ENCODE data around the gene RTEL1.
A peak's percentile ranks its signal among the peaks of the same experiment; 100 is the strongest.

RTEL1 gene

DNA sequence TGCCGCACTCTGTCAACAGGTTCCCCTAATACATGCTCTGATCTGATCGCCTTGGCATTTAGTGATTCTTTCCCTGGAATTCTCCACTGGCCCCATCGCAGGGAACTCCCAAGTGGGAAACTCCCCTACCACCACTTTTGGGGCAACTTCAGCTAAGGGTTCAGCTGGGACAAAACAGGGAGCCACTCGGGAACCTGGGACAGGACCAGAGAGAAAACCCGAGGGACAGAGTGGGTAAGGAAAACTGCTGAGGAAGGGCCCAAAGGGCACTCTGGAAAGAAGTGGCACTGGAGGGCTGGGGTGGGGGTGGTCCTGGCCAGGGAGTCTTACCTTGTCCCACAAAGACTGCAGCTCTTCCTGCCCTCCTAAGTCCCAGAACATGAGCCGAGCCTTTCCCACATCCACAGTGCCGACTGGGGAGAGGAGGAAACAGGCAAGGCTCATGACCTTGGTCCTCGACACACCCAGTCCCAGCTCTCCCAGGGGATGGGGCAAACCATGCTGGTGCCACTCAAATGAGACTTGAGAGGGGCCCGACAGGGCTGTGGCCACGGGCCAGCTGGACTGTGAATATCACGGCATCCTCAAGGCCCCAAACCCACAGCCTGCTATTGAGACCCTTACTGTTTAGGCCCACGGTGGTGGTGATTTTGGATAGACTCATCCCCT, 48.0 kb downstream of the RTEL1 start:
- TF ChIP-seq, protein P1, sequence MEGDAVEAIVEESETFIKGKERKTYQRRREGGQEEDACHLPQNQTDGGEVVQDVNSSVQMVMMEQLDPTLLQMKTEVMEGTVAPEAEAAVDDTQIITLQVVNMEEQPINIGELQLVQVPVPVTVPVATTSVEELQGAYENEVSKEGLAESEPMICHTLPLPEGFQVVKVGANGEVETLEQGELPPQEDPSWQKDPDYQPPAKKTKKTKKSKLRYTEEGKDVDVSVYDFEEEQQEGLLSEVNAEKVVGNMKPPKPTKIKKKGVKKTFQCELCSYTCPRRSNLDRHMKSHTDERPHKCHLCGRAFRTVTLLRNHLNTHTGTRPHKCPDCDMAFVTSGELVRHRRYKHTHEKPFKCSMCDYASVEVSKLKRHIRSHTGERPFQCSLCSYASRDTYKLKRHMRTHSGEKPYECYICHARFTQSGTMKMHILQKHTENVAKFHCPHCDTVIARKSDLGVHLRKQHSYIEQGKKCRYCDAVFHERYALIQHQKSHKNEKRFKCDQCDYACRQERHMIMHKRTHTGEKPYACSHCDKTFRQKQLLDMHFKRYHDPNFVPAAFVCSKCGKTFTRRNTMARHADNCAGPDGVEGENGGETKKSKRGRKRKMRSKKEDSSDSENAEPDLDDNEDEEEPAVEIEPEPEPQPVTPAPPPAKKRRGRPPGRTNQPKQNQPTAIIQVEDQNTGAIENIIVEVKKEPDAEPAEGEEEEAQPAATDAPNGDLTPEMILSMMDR (IDR thresholded peaks at IDR 0.05): no peak
- TF ChIP-seq ZFX (IDR thresholded peaks at IDR 0.05; ENCODE audit: borderline replicate concordance): no peak
- H3K27ac ChIP-seq: peak overlapping the region; percentile 88

DNA sequence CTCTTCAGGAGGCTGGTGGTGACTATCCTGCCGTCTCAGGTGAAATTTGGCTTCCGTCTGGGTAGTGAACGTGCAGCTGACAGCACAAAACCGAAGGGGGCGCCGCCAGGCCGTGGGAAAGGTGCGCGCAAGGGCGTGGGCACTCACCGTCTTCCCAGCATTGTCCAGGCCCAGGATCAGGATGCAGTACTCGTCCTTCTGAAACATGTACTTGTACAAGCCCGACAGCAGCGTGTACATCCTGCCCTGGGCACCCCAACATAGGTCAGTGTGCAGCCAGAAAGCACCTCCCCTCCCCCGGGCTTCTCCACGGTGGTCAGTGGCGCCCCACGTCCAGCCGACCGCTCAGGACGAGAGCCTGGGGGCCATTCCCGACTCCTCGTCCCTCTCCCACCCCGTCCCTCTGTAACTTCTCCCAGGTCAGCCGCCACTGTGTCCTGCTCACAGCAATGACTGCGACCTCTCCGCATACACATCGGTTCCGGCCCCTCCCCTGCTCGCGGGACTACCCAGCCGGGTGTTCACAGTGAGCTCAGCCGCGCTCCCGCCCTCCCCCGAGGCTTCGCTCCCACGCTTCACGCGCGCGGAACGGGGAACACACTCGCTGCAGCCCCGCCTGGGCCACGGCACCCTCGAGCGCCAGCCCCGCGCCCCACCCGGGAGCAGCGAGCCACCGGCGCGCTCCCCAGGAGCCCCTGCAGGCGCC, 48.9 kb downstream of the RTEL1 start:
- peak overlapping the region; percentile 88 for H3K27ac ChIP-seq

DNA sequence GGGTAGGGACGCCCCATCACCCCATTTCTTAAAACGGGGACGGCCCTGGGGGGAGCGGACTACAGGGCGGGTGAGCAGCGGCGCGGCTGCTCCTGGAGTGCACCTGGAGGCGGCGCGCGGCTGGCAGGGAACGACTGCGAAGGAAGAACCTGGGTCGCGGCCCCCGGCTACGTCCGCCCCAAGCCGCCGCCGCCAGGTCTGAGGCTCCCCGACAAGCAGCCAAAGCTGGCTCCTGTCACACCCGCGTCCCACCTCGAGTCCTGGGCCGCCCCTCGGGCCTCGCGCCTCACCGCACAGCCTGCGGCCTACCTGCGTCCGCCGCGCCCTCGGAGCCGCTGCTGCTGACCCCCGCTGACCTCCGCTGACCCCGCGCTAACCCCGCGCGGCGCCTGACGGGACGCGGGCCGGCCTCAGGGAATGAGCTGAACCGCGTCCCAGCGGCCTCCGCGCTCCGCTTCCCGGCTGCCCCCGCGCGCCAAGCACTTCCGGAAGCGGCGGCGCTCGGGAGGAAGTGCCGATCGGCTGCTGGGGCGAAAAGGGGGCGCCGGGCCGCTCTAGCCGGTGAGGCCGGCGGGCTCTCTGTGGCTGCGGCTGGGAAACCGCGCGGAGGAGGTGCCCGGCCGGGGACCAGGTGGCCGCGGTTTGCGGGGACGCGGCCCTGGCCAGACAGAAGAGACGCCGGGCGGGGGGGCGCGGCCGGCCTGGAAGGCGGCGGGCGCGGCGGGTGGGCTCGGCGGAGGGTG, 49.6 kb downstream of the RTEL1 start, which contains the start of the genes ARFRP1 and ZGPAT:
ARFRP1 (minus strand) TSS at position 419 of the 743 bp plus-strand sequence. CDS start 885 bp downstream, outside the sequence.
ZGPAT (plus strand) TSS at position 482 of the 743 bp plus-strand sequence. CDS start 542 bp downstream, outside the sequence.
- H3K27ac ChIP-seq: peak within 1 kb of the TSS; percentile 88
- TF ChIP-seq, protein P1 (IDR thresholded peaks at IDR 0.05): no peak
- TF ChIP-seq ZFX (IDR thresholded peaks at IDR 0.05; ENCODE audit: borderline replicate concordance): peak; percentile 98

More for the DNA sequence above, 48.9 kb downstream of the RTEL1 start:
- TF ChIP-seq ZFX (IDR thresholded peaks at IDR 0.05; ENCODE audit: borderline replicate concordance): no peak
- TF ChIP-seq, protein P1 (IDR thresholded peaks at IDR 0.05): peak; percentile 54

DNA sequence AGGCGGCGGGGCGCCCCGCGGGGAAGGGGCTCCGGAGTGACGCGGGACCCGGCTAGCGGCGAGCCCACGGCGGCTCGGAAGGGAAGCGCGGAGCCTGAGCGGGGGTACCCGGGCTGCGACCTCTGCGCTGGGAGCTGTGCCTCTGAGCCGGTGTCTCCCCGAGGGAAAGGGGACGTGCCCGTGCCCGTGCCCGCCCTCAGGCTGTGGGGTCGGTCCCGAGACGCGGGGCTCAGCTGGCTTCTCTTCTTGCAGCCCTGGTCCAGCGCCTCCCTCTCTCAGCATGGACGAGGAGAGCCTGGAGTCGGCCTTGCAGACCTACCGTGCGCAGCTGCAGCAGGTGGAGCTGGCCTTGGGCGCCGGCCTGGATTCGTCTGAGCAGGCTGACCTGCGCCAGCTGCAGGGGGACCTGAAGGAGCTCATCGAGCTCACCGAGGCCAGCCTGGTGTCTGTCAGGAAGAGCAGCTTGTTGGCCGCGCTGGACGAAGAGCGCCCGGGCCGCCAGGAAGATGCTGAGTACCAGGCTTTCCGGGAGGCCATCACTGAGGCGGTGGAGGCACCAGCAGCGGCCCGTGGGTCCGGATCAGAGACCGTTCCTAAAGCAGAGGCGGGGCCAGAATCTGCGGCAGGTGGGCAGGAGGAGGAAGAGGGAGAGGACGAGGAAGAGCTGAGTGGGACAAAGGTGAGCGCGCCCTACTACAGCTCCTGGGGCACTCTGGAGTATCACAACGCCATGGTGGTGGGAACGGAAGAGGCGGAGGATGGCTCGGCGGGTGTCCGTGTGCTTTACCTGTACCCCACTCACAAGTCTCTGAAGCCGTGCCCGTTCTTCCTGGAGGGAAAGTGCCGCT, 50.4 kb downstream of the RTEL1 start:
- TF ChIP-seq, protein P1 (IDR thresholded peaks at IDR 0.05): no peak
- peak overlapping the region; percentile 88 for H3K27ac ChIP-seq

DNA sequence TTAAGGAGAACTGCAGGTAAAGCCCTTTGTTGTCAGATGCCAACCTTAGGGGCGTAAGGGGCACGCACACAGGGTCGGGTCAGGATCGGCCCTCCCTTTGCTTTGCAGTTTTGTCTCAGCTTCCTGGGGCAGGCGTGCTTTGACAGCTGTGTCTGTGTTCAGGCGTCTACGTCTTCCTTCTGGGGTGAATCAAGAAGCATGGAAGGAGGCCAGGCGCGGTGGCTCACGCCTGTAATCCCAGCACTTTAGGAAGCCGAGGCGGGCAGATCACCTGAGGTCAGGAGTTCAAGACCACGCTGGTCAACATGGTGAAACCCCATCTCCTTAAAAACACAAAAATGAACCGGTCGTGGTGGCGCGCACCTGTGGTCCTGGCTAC, 51.0 kb downstream of the RTEL1 start:
- no peak overlapping the region for H3K27ac ChIP-seq
- no peak for TF ChIP-seq ZFX (IDR thresholded peaks at IDR 0.05; ENCODE audit: borderline replicate concordance)
- TF ChIP-seq, protein P1 (IDR thresholded peaks at IDR 0.05): no peak

DNA sequence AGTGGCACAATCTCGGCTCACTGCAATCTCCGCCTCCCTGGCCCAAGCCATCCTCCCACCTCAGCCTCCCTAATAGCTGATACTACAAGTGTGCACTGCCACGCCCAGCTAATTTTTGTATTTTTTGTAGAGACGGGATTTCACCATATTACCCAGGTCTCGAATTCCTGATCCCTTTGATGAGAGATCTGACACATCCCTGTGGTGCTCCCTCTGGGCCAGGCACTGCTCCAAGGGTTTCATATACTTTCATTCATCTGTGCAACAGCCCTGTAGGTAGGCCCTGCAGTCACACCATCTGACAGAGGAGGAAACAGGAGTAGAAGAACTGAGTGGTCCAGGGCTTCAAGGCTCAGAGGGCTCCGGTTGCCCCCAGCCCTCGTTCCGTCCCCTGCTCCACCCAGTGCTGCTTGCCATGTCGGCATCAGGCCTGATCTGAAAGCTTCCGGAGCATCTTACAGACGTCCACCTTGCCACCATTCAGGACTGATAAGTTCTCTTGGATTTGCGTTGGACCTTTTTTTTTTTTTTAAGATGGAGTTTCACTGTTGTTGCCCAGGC, 53.1 kb downstream of the RTEL1 start:
- no peak overlapping the region for H3K27ac ChIP-seq
- TF ChIP-seq, protein P1 (IDR thresholded peaks at IDR 0.05): no peak
- TF ChIP-seq ZFX (IDR thresholded peaks at IDR 0.05; ENCODE audit: borderline replicate concordance): no peak

Data from 22Rv1 (cell line).